HG03460 (cell line): ENCODE results near the gene CLCNKB.
"Not testable (repeated sequence)": the region's sequence is repeated elsewhere in the genome, so short reads cannot be mapped to it uniquely, and the experiment has no call there.

Source experiments
- ATAC-seq: cut with Tn5 transposase; IDR thresholded peaks from one replicate; pipeline ENCODE4 v1.9.1; 2021; ENCODE audit not compliant: unreplicated experiment

Gene CLCNKB

GRCh38 chr1:16055613-16056520 lies 12.3 kb downstream of the CLCNKB start:
- no peak for ATAC-seq

GRCh38 chr1:16056521-16056912 lies 12.9 kb downstream of the CLCNKB start:
- ATAC-seq: not testable (repeated sequence)

- ATAC-seq: not testable (repeated sequence)
These were observed 13.8 kb downstream of the CLCNKB start for GRCh38 chr1:16057314-16057915.

- not testable (repeated sequence) for ATAC-seq
These were observed 15.0 kb downstream of the CLCNKB start for GRCh38 chr1:16058394-16059120.

- ATAC-seq: no peak
These were observed 17.7 kb downstream of the CLCNKB start for GRCh38 chr1:16061266-16061665.

GRCh38 chr1:16061989-16062686 lies 18.6 kb downstream of the CLCNKB start:
- not testable (repeated sequence) for ATAC-seq

GRCh38 chr1:16062687-16063075 lies 19.1 kb downstream of the CLCNKB start:
- ATAC-seq: not testable (repeated sequence)

GRCh38 chr1:16063226-16063829 lies 19.7 kb downstream of the CLCNKB start:
- ATAC-seq: no peak

GRCh38 chr1:16063921-16064320 lies 20.3 kb downstream of the CLCNKB start:
- ATAC-seq: no peak

GRCh38 chr1:16064536-16065268 lies 21.1 kb downstream of the CLCNKB start:
- no peak for ATAC-seq

- no peak for ATAC-seq
These were observed 21.6 kb downstream of the CLCNKB start for GRCh38 chr1:16065269-16065576.

GRCh38 chr1:16066245-16066644 lies 22.7 kb downstream of the CLCNKB start:
- ATAC-seq: no peak

- no peak for ATAC-seq
These were observed 23.7 kb downstream of the CLCNKB start for GRCh38 chr1:16067127-16067768.

GRCh38 chr1:16067933-16068332 lies 24.4 kb downstream of the CLCNKB start:
- no peak for ATAC-seq

GRCh38 chr1:16068356-16069270 lies 25.0 kb downstream of the CLCNKB start:
- no peak for ATAC-seq

GRCh38 chr1:16070640-16071355 lies 27.2 kb downstream of the CLCNKB start:
- no peak for ATAC-seq

GRCh38 chr1:16071614-16072013 lies 28.0 kb downstream of the CLCNKB start:
- ATAC-seq: no peak

- no peak for ATAC-seq
These were observed 28.5 kb downstream of the CLCNKB start for GRCh38 chr1:16072095-16072494.
